Body of pancreas (tissue), 4 donors: Measurements from ENCODE around the gene AFF3.

Source experiments
- CTCF ChIP-seq, 7 experiments: fragments of 450-650 bp in 4 of 7; fragments of 200-600 bp in 3 of 7; sonication (generic) in 3 of 7; IDR thresholded peaks; one replicate each; pipeline ENCODE4 v1.5.1; 2016 to 2019; ENCODE audit warnings: antibody characterized with exemption in 7 of 7
- POLR2A ChIP-seq, 3 donors: fragments of 450-650 bp; IDR thresholded peaks; one replicate each; pipeline ENCODE4 v1.6.1; 2016; ENCODE audit warnings: antibody characterized with exemption in 3 of 3, mild to moderate bottlenecking in 2 of 3

- TF ChIP-seq CTCF (IDR thresholded peaks at IDR 0.05): no peak
- TF ChIP-seq POLR2A (IDR thresholded peaks at IDR 0.05): no peak
Measured at GRCh38 chr2:99961196-99961913, 181.0 kb downstream of the AFF3 start.
